RWPE2 (cell line): ENCODE results near the gene P2RY4.
"Not testable (repeated sequence)": the region's sequence is repeated elsewhere in the genome, so short reads cannot be mapped to it uniquely, and the experiment has no call there.

Experiments
- ATAC-seq: fragments of 200-7000 bp; cut with Tn5 transposase; 3 replicates; pipeline ENCODE4 v1.9.1; 2021; ENCODE audit warnings: low read depth
- DNase-seq: peaks from one replicate; pipeline ENCODE4 v3.0.0-alpha.2; 2020; ENCODE audit warnings: low spot score
- H3K27ac ChIP-seq: fragments of 450-650 bp; 2 replicates; pipeline ENCODE4 v1.5.1; 2017; ENCODE audit warnings: mild to moderate bottlenecking; ENCODE audit not compliant: poor library complexity, severe bottlenecking
- H3K27me3 ChIP-seq: fragments of 250-450 bp; sonication (Bioruptor Pico); 2 replicates; pipeline ENCODE4 v1.5.1; 2021; ENCODE audit warnings: mild to moderate bottlenecking, moderate library complexity; ENCODE audit not compliant: insufficient read depth, poor library complexity, severe bottlenecking
- H3K36me3 ChIP-seq: fragments of 250-450 bp; sonication (Bioruptor Pico); 2 replicates; pipeline ENCODE4 v1.5.1; 2020; ENCODE audit warnings: low read depth, mild to moderate bottlenecking, moderate library complexity
- H3K4me1 ChIP-seq: fragments of 250-450 bp; sonication (Bioruptor Pico); 2 replicates; pipeline ENCODE4 v1.5.1; 2021; ENCODE audit warnings: mild to moderate bottlenecking, moderate library complexity; ENCODE audit not compliant: insufficient read depth, poor library complexity, severe bottlenecking
- H3K4me3 ChIP-seq: fragments of 250-450 bp; sonication (Bioruptor Pico); 2 replicates; pipeline ENCODE4 v1.5.1; 2021; ENCODE audit warnings: mild to moderate bottlenecking, moderate library complexity; ENCODE audit not compliant: severe bottlenecking
- H3K9me3 ChIP-seq: fragments of 250-450 bp; sonication (Bioruptor Pico); 2 replicates; pipeline ENCODE4 v1.5.1; 2021; ENCODE audit warnings: mild to moderate bottlenecking, moderate library complexity; ENCODE audit not compliant: severe bottlenecking
- CTCF ChIP-seq: fragments of 450-650 bp; IDR thresholded peaks from one replicate; pipeline ENCODE4 v1.5.1; 2017; ENCODE audit warnings: mild to moderate bottlenecking, moderate library complexity; ENCODE audit not compliant: poor library complexity, severe bottlenecking

P2RY4 gene

DNA sequence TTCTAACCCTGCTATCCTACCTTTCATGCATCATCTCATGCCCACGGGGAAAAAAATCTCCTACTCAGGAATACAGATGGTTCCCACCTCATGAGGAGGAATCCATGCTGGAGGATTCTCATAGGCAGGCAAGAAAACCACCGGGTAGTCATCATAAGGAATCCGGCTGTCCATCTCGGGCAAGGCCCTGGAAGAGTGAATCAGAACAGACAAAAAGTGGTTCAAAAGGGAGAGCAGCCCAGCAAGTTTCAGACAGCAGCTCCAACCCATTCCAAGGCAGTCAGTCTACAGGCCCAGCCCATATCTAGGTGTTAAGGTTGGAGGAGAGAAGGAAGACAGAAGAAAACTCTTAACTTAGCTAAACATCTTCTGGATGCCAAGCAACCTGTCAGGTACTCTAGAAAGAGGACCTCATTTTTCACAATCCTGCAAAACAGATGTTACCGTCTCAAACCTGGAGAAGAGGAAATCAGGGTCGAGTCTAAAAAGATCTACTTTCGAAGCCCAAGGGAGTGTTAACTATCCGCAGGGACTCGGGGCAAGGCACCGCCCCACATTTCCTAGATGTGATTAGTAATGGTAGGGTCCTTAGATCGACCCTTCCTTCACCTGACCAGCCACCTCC is 29.3 kb upstream of the P2RY4 start:
- no peak for TF ChIP-seq CTCF
- peak overlapping the region; percentile 47 for H3K27ac ChIP-seq
- ATAC-seq, result no peak

DNA sequence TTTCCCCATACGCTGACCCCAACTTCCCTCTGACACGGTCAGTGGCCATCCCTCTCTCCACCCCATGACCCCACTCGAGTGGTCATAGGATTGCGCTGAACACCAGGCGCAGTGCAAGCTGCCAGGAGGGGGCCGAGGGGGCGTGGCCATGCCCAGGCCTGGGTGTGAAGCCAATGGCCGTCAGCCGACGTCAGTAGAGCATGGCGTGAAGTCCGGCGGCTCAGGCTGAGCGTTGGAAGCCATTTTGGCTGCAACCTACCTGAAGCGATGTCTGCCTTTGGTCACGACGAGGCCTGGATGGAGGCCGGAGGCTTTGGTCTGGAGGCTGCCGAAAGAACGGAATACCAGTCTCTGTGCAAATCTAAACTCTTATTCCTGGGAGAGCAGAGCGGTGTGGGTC is 21.9 kb upstream of the P2RY4 start, which contains the start of gene RAB41:
TSS of gene RAB41 (plus strand) at position 222 of the 400 bp plus-strand sequence. CDS start at position 268, 46 bp downstream.
- Histone ChIP-seq H3K4me3 (no peak within 1 kb of the TSS), H3K27ac (no peak within 1 kb of the TSS), H3K4me1 (no peaks in the 10 kb centered on the region), H3K27me3 (no peaks in the 10 kb centered on the region), H3K36me3 (peaks cover 4% of the 10 kb centered on the region; the same call in 1 of the 2 replicates), H3K9me3 (no peaks in the 10 kb centered on the region)
- no peak for DNase-seq
- TF ChIP-seq CTCF, result no peak
- no peak for ATAC-seq

More for the DNA sequence above, 29.3 kb upstream of the P2RY4 start:
- Histone ChIP-seq H3K4me1 (no peaks in the 10 kb centered on the region), H3K4me3 (peak overlapping the region; percentile 78), H3K27me3 (no peaks in the 10 kb centered on the region), H3K9me3 (no peaks in the 10 kb centered on the region), H3K36me3 (peaks cover 25% of the 10 kb centered on the region)
- no peak for DNase-seq

GRCh38 chrX:70280573-70280972 is 20.6 kb upstream of the P2RY4 start:
- Histone ChIP-seq H3K9me3 (no peaks in the 10 kb centered on the region), H3K27me3 (no peaks in the 10 kb centered on the region), H3K27ac (no peak overlapping the region), H3K4me3 (no peak overlapping the region), H3K36me3 (no peaks in the 10 kb centered on the region), H3K4me1 (no peaks in the 10 kb centered on the region)
- no peak for TF ChIP-seq CTCF
- DNase-seq (no peak), ATAC-seq (no peak)

GRCh38 chrX:70279081-70279480 is 19.1 kb upstream of the P2RY4 start:
- no peak for TF ChIP-seq CTCF
- H3K36me3 ChIP-seq, result no peaks in the 10 kb centered on the region
- no peak overlapping the region for H3K4me3 ChIP-seq
- H3K9me3 ChIP-seq, result no peaks in the 10 kb centered on the region
- no peaks in the 10 kb centered on the region for H3K4me1 ChIP-seq
- H3K27ac ChIP-seq, result no peak overlapping the region
- no peaks in the 10 kb centered on the region for H3K27me3 ChIP-seq
- no peak for ATAC-seq
- no peak for DNase-seq

DNA sequence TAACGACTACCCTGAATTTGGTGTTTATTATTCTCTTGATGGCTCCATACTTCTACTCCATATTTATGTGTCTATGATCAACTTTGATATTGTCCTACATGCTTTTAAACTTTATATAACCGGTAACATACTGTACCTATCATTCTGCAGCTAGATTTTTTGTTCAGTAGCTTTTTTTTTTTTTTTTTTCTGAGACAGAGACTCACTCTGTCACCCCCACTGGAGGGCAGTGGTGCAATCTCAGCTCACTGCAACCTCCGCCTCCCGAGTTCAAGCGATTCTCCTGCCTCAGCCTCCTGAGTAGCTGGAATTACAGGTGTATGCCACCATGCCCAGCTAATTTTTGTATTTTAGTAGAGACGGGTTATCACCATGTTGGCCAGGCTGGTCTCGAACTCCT is 14.0 kb upstream of the P2RY4 start:
- not testable (repeated sequence) for DNase-seq, H3K27me3 ChIP-seq, H3K4me3 ChIP-seq, ATAC-seq, H3K27ac ChIP-seq, H3K4me1 ChIP-seq, H3K9me3 ChIP-seq, H3K36me3 ChIP-seq
